Right cardiac atrium (tissue), 5 donors: ENCODE data around the gene DCLRE1C. TPM values are rescaled to one million over a fixed set of nuclear protein-coding genes. Genes with fewer than 3 reads are reported as not detected.
"Not testable (repeated sequence)": the region's sequence is repeated elsewhere in the genome, so short reads cannot be mapped to it uniquely, and the experiment has no call there.

Experiments
- ATAC-seq, 2 donors: fragments of 200-7000 bp; cut with Tn5 transposase; one replicate each; pipeline versions ENCODE4 v1.8.0 to v1.9.1; 2020; ENCODE audit warnings: moderate library complexity in 2 of 2, mild to moderate bottlenecking in 1 of 2
- DNase-seq, 3 donors: peaks; one replicate each; pipeline ENCODE4 v3.0.0-alpha.2; 2020
- H3K27ac ChIP-seq: one replicate; pipeline ENCODE4 v1.5.1; 2013; ENCODE audit warnings: mild to moderate bottlenecking, low read length, control low read depth, moderate library complexity
- H3K27me3 ChIP-seq: one replicate; pipeline ENCODE4 v1.6.1; 2013; ENCODE audit not compliant: control insufficient read depth, insufficient read depth
- H3K4me1 ChIP-seq: one replicate; pipeline ENCODE4 v1.6.1; 2013; ENCODE audit warnings: low read length; ENCODE audit not compliant: control insufficient read depth, insufficient read depth
- H3K4me3 ChIP-seq: one replicate; pipeline ENCODE4 v1.5.1; 2013; ENCODE audit warnings: low read length, control low read depth
- H3K9me3 ChIP-seq: one replicate; pipeline ENCODE4 v1.6.1; 2013; ENCODE audit warnings: low read length; ENCODE audit not compliant: control insufficient read depth
- WGBS: extraction: QIAGEN DNeasy Blood & Tissue Kit; methylation state at CpG from one replicate; pipeline ENCODE4 v1.1.7; 2013; 5-methylcytosine and 5-hydroxymethylcytosine counted together
- intact Hi-C, 4 donors: fragments of 100-400 bp; cut with DNase I; formaldehyde crosslinking; loops; one replicate each; pipeline versions ENCODE4 v1.11.0 to v1.14.0; 2022 to 2023
- polyA plus RNA-seq: library from polyadenylated mRNA; stranded (reverse); fragments of 200-250 nt; gene quantifications from one replicate; pipeline ENCODE4 v1.2.3, GENCODE V29; 2013
- total RNA-seq, 4 donors: library from RNA; stranded (reverse); fragmentation: NEBNext Ultra II Directional; extraction: Animal tissue kit (Norgen Biotek cat#: 25700); gene quantifications; one replicate each; pipeline ENCODE4 v1.2.1, GENCODE V29; 2021
- donor health status: healthy with polysubstance abuse.
- donor health status: DM: no; HTN: yes; CAD: no.
- donor health status: DM: no; HTN: no; CAD: no.
- donor health status: DM: no; HTN: yes; CAD: no; lungs with severe emphysema.
- donor health status: DM: yes; HTN: yes; CAD: no.

Gene DCLRE1C
- total and polyA plus RNA-seq, 5 donors = 2.2 to 4.6 (median 4.1) TPM

- ATAC-seq = no peak
- 60% methylated on average over 7 of the region's 7 CpGs for WGBS
- intact Hi-C loops = no loop called here
- peaks cover 6% of the 10 kb centered on the region for H3K4me1 ChIP-seq
- no peaks in the 10 kb centered on the region for H3K27me3 ChIP-seq
- no peak for DNase-seq
- H3K4me3 ChIP-seq = peak overlapping the region; percentile 86
- H3K9me3 ChIP-seq = no peaks in the 10 kb centered on the region
- no peak overlapping the region for H3K27ac ChIP-seq
Observed at GRCh38 chr10:14880229-14880628, 73.7 kb downstream of the DCLRE1C start.

- no peaks in the 10 kb centered on the region for H3K9me3 ChIP-seq
- H3K4me3 ChIP-seq = peak overlapping the region; percentile 86
- no peak for ATAC-seq
- WGBS = 5% methylated on average over 5 of the region's 5 CpGs
- no peak overlapping the region for H3K27ac ChIP-seq
- peaks cover 6% of the 10 kb centered on the region for H3K4me1 ChIP-seq
- no peak for DNase-seq
- H3K27me3 ChIP-seq = no peaks in the 10 kb centered on the region
- intact Hi-C loops = no loop called here
Observed at GRCh38 chr10:14879928-14880193, 74.0 kb downstream of the DCLRE1C start.

GRCh38 chr10:14879124-14879927 lies 74.6 kb downstream of the DCLRE1C start:
- no peak for ATAC-seq
- DNase-seq = peak in 2 of 3 donors; percentile 39 to 62
- no peaks in the 10 kb centered on the region for H3K27me3 ChIP-seq
- no peaks in the 10 kb centered on the region for H3K9me3 ChIP-seq
- H3K4me3 ChIP-seq = peak overlapping the region; percentile 86
- H3K27ac ChIP-seq = peak overlapping the region; percentile 28
- intact Hi-C loops = no loop called here
- peaks cover 6% of the 10 kb centered on the region for H3K4me1 ChIP-seq
- under 1% methylated on average over 60 of the region's 60 CpGs for WGBS

- no peaks in the 10 kb centered on the region for H3K9me3 ChIP-seq
- peak within 1 kb of the TSS; percentile 86 for H3K4me3 ChIP-seq
- DNase-seq = peak; percentile 97 to 99 (median 98)
- H3K27me3 ChIP-seq = no peaks in the 10 kb centered on the region
- peak; percentile 98 for ATAC-seq
- WGBS = under 1% methylated on average over 102 of the region's 102 CpGs
- peaks cover 6% of the 10 kb centered on the region for H3K4me1 ChIP-seq
- H3K27ac ChIP-seq = peak within 1 kb of the TSS; percentile 97
- intact Hi-C loops = no loop called here
Observed at GRCh38 chr10:14878266-14879123, 75.4 kb downstream of the DCLRE1C start, which contains the start of gene SUV39H2. Gene SUV39H2 (plus strand): TSS chr10:14878866. CDS start chr10:14878889, 23 bp downstream.

- H3K9me3 ChIP-seq = no peaks in the 10 kb centered on the region
- peaks cover 6% of the 10 kb centered on the region for H3K4me1 ChIP-seq
- DNase-seq (peak in 1 of 3 donors; percentile 36), ATAC-seq (no peak)
- peak overlapping the region; percentile 86 for H3K4me3 ChIP-seq
- H3K27me3 ChIP-seq = no peaks in the 10 kb centered on the region
- H3K27ac ChIP-seq = peak overlapping the region; percentile 88
- intact Hi-C loops = no loop called here
- WGBS = 72% methylated on average over 9 of the region's 9 CpGs
Observed at GRCh38 chr10:14876764-14877163, 77.1 kb downstream of the DCLRE1C start.

GRCh38 chr10:14875941-14876340 lies 78.0 kb downstream of the DCLRE1C start:
- ATAC-seq (no peak), DNase-seq (no peak)
- WGBS = 94% methylated on average over 12 of the region's 12 CpGs
- intact Hi-C loops = no loop called here
- no peak overlapping the region for H3K4me3 ChIP-seq
- H3K27me3 ChIP-seq = no peaks in the 10 kb centered on the region
- H3K4me1 ChIP-seq = peaks cover 6% of the 10 kb centered on the region
- peak overlapping the region; percentile 25 for H3K27ac ChIP-seq
- H3K9me3 ChIP-seq = no peaks in the 10 kb centered on the region

- Histone ChIP-seq H3K27ac (no peak overlapping the region), H3K4me3 (no peak overlapping the region), H3K4me1 (peaks cover 3% of the 10 kb centered on the region), H3K9me3 (no peaks in the 10 kb centered on the region), H3K27me3 (no peaks in the 10 kb centered on the region)
- DNase-seq (no peak), ATAC-seq (no peak)
- intact Hi-C loops = no loop called here
- WGBS = 82% methylated on average over 2 of the region's 2 CpGs
Observed at GRCh38 chr10:14873090-14873760, 80.7 kb downstream of the DCLRE1C start.

- ATAC-seq, H3K4me3 ChIP-seq, H3K4me1 ChIP-seq, intact Hi-C loops, H3K9me3 ChIP-seq, DNase-seq, H3K27me3 ChIP-seq, H3K27ac ChIP-seq: not testable (repeated sequence)
- 100% methylated on average over 3 of the region's 3 CpGs for WGBS
Observed at GRCh38 chr10:14864871-14865270, 89.0 kb downstream of the DCLRE1C start.

GRCh38 chr10:14864466-14864865 lies 89.4 kb downstream of the DCLRE1C start:
- WGBS = over 99% methylated on average over 6 of the region's 6 CpGs

GRCh38 chr10:14860791-14861190 lies 93.1 kb downstream of the DCLRE1C start:
- ATAC-seq = no peak
- 95% methylated on average over 1 of the region's 1 CpG for WGBS
- no peaks in the 10 kb centered on the region for H3K27me3 ChIP-seq
- no peaks in the 10 kb centered on the region for H3K9me3 ChIP-seq
- H3K27ac ChIP-seq = no peak overlapping the region
- H3K4me3 ChIP-seq = no peak overlapping the region
- no peaks in the 10 kb centered on the region for H3K4me1 ChIP-seq
- DNase-seq = no peak
- intact Hi-C loops = no loop called here

More at GRCh38 chr10:14864466-14864865, 89.4 kb downstream of the DCLRE1C start:
- H3K4me1 ChIP-seq, ATAC-seq, H3K27ac ChIP-seq, H3K9me3 ChIP-seq, intact Hi-C loops, DNase-seq, H3K27me3 ChIP-seq, H3K4me3 ChIP-seq: not testable (repeated sequence)

- Histone ChIP-seq H3K27me3 (no peaks in the 10 kb centered on the region), H3K27ac (no peak overlapping the region), H3K9me3 (no peaks in the 10 kb centered on the region), H3K4me1 (no peaks in the 10 kb centered on the region), H3K4me3 (no peak overlapping the region)
- no peak for DNase-seq
- no peak for ATAC-seq
- intact Hi-C loops = no loop called here
Observed at GRCh38 chr10:14859775-14860174, 94.1 kb downstream of the DCLRE1C start.
